Lung (tissue), 12 donors: ENCODE data around the gene DENND4B. TPM values are rescaled to one million over a fixed set of nuclear protein-coding genes. Genes with fewer than 3 reads are reported as not detected.

ENCODE experiments used
- ATAC-seq: fragments of 200-7000 bp; cut with Tn5 transposase; one replicate; pipeline ENCODE4 v1.9.1; 2020; ENCODE audit warnings: moderate number of reproducible peaks; ENCODE audit not compliant: insufficient read depth, low FRiP score
- DNase-seq, 3 donors: peaks; one replicate each; pipeline ENCODE4 v3.0.0-alpha.2; 2013 to 2017
- H3K27ac ChIP-seq, 2 donors: one replicate each; pipeline ENCODE4 v1.5.1; 2013; ENCODE audit warnings: mild to moderate bottlenecking in 2 of 2, moderate library complexity in 2 of 2, control low read depth in 1 of 2, inconsistent platforms in 1 of 2, low read depth in 1 of 2, low read length in 1 of 2
- H3K27me3 ChIP-seq, 3 donors: one replicate each; pipeline ENCODE4 v1.5.1; 2013; ENCODE audit warnings: low read length in 2 of 3; ENCODE audit not compliant: control insufficient read depth in 3 of 3, insufficient read depth in 3 of 3
- H3K36me3 ChIP-seq, 4 donors: one replicate each; pipeline ENCODE4 v1.5.1; 2013; ENCODE audit warnings: low read length in 4 of 4, mild to moderate bottlenecking in 1 of 4, moderate library complexity in 1 of 4; ENCODE audit not compliant: control insufficient read depth in 4 of 4, insufficient read depth in 4 of 4
- H3K4me1 ChIP-seq, 5 donors: one replicate each; pipeline ENCODE4 v1.5.1; 2013; ENCODE audit warnings: low read length in 5 of 5, mild to moderate bottlenecking in 2 of 5, moderate library complexity in 1 of 5; ENCODE audit not compliant: control insufficient read depth in 5 of 5, insufficient read depth in 5 of 5
- H3K4me3 ChIP-seq: one replicate; pipeline ENCODE4 v1.5.1; 2013; ENCODE audit warnings: mild to moderate bottlenecking, control low read depth, moderate library complexity
- H3K9ac ChIP-seq, 2 donors: one replicate each; pipeline ENCODE4 v1.5.1; 2013; ENCODE audit warnings: low read length in 2 of 2, control low read depth in 1 of 2; ENCODE audit not compliant: insufficient read depth in 1 of 2
- H3K9me3 ChIP-seq, 4 donors: one replicate each; pipeline ENCODE4 v1.5.1; 2013; ENCODE audit warnings: low read length in 3 of 4, mild to moderate bottlenecking in 1 of 4, moderate library complexity in 1 of 4; ENCODE audit not compliant: control insufficient read depth in 4 of 4, insufficient read depth in 3 of 4
- CTCF ChIP-seq: IDR thresholded peaks from 2 replicates; pipeline ENCODE4 v1.5.1; 2012; ENCODE audit warnings: mild to moderate bottlenecking; ENCODE audit errors: control extremely low read depth, extremely low read depth
- WGBS, 2 donors: extraction: QIAGEN DNeasy Blood & Tissue Kit; methylation state at CpG; one replicate each; pipeline ENCODE4 v1.1.7; 2013; 5-methylcytosine and 5-hydroxymethylcytosine counted together
- polyA plus RNA-seq, 2 donors: library from polyadenylated mRNA; stranded (reverse); fragments of 200-250 nt; gene quantifications; one replicate each; pipeline ENCODE4 v1.2.1, GENCODE V29; 2013
- total RNA-seq, 2 donors: library from RNA; depleted of rRNA in 1 of 2; stranded (reverse); fragments of >200 nt in 1 of 2; gene quantifications; one replicate each; pipeline ENCODE4 v1.2.1, GENCODE V29; 2014 to 2021
- donor health status: control.
- donor health status: control.
- donor health status: Bipolar disorder and iron deficiency.
- donor health status: healthy.
- donor health status: DM: yes; HTN: yes; CAD: no.

The DENND4B gene
- total and polyA plus RNA-seq, 4 donors, result 40.5 to 84.7 (median 59.4) TPM

GRCh38 chr1:153929426-153929825 is 17.1 kb downstream of the DENND4B start:
- WGBS, 2 donors, result 91 to 97% methylated on average over 5 of the region's 5 CpGs
- Histone ChIP-seq H3K27me3 (no peaks in the 10 kb centered on the region), H3K4me1 (peaks cover 0 to 5% (median 0%) of the 10 kb centered on the region in 5 donors), H3K27ac (peak overlapping the region in 1 of 2 donors; percentile 46), H3K9ac (no peak overlapping the region), H3K36me3 (peaks cover 8 to 40% (median 20%) of the 10 kb centered on the region in 4 donors), H3K9me3 (no peaks in the 10 kb centered on the region), H3K4me3 (no peak overlapping the region)
- no peak for ATAC-seq
- no peak for DNase-seq
- no peak for TF ChIP-seq CTCF

GRCh38 chr1:153928791-153929341 is 17.7 kb downstream of the DENND4B start:
- Histone ChIP-seq H3K27me3 (no peaks in the 10 kb centered on the region), H3K9me3 (no peaks in the 10 kb centered on the region), H3K4me3 (no peak overlapping the region), H3K4me1 (peaks cover 0 to 5% (median 1%) of the 10 kb centered on the region in 5 donors), H3K27ac (peak overlapping the region in 1 of 2 donors; percentile 46), H3K9ac (no peak overlapping the region), H3K36me3 (peaks cover 5 to 36% (median 19%) of the 10 kb centered on the region in 4 donors)
- no peak for ATAC-seq
- DNase-seq, result peak in 1 of 3 donors; percentile 34
- WGBS, 2 donors, result 60 to 62% methylated on average over 4 of the region's 4 CpGs
- no peak for TF ChIP-seq CTCF

- Histone ChIP-seq H3K9ac (no peak overlapping the region), H3K27ac (no peak overlapping the region), H3K36me3 (peaks cover 5 to 30% (median 17%) of the 10 kb centered on the region in 4 donors), H3K4me1 (peaks cover 0 to 5% (median 5%) of the 10 kb centered on the region in 5 donors), H3K9me3 (no peaks in the 10 kb centered on the region), H3K27me3 (no peaks in the 10 kb centered on the region), H3K4me3 (no peak overlapping the region)
- no peak for ATAC-seq
- no peak for DNase-seq
- 53 to 65% methylated on average over 1 of the region's 1 CpG for WGBS, 2 donors
- no peak for TF ChIP-seq CTCF
Observed at GRCh38 chr1:153928245-153928644, 18.3 kb downstream of the DENND4B start.

GRCh38 chr1:153926405-153926804 is 20.1 kb downstream of the DENND4B start:
- TF ChIP-seq CTCF, result no peak
- H3K9ac ChIP-seq, result no peak overlapping the region
- no peak overlapping the region for H3K27ac ChIP-seq
- ATAC-seq, result no peak
- H3K4me3 ChIP-seq, result no peak overlapping the region
- H3K9me3 ChIP-seq, result no peaks in the 10 kb centered on the region
- 82 to 83% methylated on average over 4 of the region's 4 CpGs for WGBS, 2 donors
- H3K27me3 ChIP-seq, result no peaks in the 10 kb centered on the region
- no peak for DNase-seq
- peaks cover 0 to 10% (median 7%) of the 10 kb centered on the region in 5 donors for H3K4me1 ChIP-seq
- H3K36me3 ChIP-seq, result peaks cover 5 to 17% (median 10%) of the 10 kb centered on the region in 4 donors
